Measurements from ENCODE around the gene MYBPHL. TPM values are rescaled to one million over a fixed set of nuclear protein-coding genes. Genes with fewer than 3 reads are reported as not detected.
"Not testable (repeated sequence)": the region's sequence is repeated elsewhere in the genome, so short reads cannot be mapped to it uniquely, and the experiment has no call there.

The MYBPHL gene
- total RNA-seq, 1 donor from 2014 or later = not detected

- DNase-seq (ENCODE audit: extremely low read depth, low read depth, low spot score) = no peak
Observed at GRCh38 chr1:109307274-109308021, 637 bp upstream of the MYBPHL start.

GRCh38 chr1:109305991-109306390, 820 bp downstream of the MYBPHL start:
- not testable (repeated sequence) for DNase-seq (ENCODE audit: extremely low read depth, low read depth, low spot score)

- no peak for DNase-seq (ENCODE audit: extremely low read depth, low read depth, low spot score)
Observed at GRCh38 chr1:109304226-109304920, 2.4 kb downstream of the MYBPHL start.

- no peak for DNase-seq (ENCODE audit: extremely low read depth, low read depth, low spot score)
Observed at GRCh38 chr1:109301874-109302273, 4.9 kb downstream of the MYBPHL start.

- no peak for DNase-seq (ENCODE audit: extremely low read depth, low read depth, low spot score)
Observed at GRCh38 chr1:109300650-109301151, 6.1 kb downstream of the MYBPHL start.

GRCh38 chr1:109299558-109300343, 7.1 kb downstream of the MYBPHL start:
- DNase-seq (ENCODE audit: extremely low read depth, low read depth, low spot score) = no peak

GRCh38 chr1:109298666-109299557, 7.9 kb downstream of the MYBPHL start:
- DNase-seq (ENCODE audit: extremely low read depth, low read depth, low spot score) = no peak

GRCh38 chr1:109296782-109297181, 10.0 kb downstream of the MYBPHL start:
- DNase-seq (ENCODE audit: extremely low read depth, low read depth, low spot score) = no peak

- DNase-seq (ENCODE audit: extremely low read depth, low read depth, low spot score) = no peak
Observed at GRCh38 chr1:109295712-109296415, 10.9 kb downstream of the MYBPHL start.

GRCh38 chr1:109294481-109294880, 12.3 kb downstream of the MYBPHL start:
- DNase-seq (ENCODE audit: extremely low read depth, low read depth, low spot score) = no peak

GRCh38 chr1:109293026-109293425, 13.8 kb downstream of the MYBPHL start:
- no peak for DNase-seq (ENCODE audit: extremely low read depth, low read depth, low spot score)

GRCh38 chr1:109292364-109292763, 14.4 kb downstream of the MYBPHL start:
- DNase-seq (ENCODE audit: extremely low read depth, low read depth, low spot score) = no peak

GRCh38 chr1:109290998-109291397, 15.8 kb downstream of the MYBPHL start:
- DNase-seq (ENCODE audit: extremely low read depth, low read depth, low spot score) = no peak

- no peak for DNase-seq (ENCODE audit: extremely low read depth, low read depth, low spot score)
Observed at GRCh38 chr1:109290137-109290536, 16.7 kb downstream of the MYBPHL start.

- not testable (repeated sequence) for DNase-seq (ENCODE audit: extremely low read depth, low read depth, low spot score)
Observed at GRCh38 chr1:109286762-109287161, 20.0 kb downstream of the MYBPHL start.

GRCh38 chr1:109283748-109284600, 22.8 kb downstream of the MYBPHL start:
- DNase-seq (ENCODE audit: extremely low read depth, low read depth, low spot score) = no peak

- peak; percentile 39 for DNase-seq (ENCODE audit: extremely low read depth, low read depth, low spot score)
Observed at GRCh38 chr1:109282952-109283747, 23.7 kb downstream of the MYBPHL start, which contains the start of gene PSRC1. Gene PSRC1 (minus strand): TSS chr1:109283145.

- DNase-seq (ENCODE audit: extremely low read depth, low read depth, low spot score) = no peak
Observed at GRCh38 chr1:109282497-109282951, 24.3 kb downstream of the MYBPHL start.
